ENCODE measurements around the gene PRKAG1. TPM values are rescaled to one million over a fixed set of nuclear protein-coding genes. Genes with fewer than 3 reads are reported as not detected.

Gene PRKAG1
- total RNA-seq, 2 experiments from 2014 or later, result 22.8 to 45.9 TPM

GRCh38 chr12:49019443-49020324 is 1.1 kb upstream of the PRKAG1 start:
- Histone ChIP-seq H3K4me1 (ENCODE audit: insufficient read depth, low read length, poor library complexity, severe bottlenecking) (peaks cover 24% of the 10 kb centered on the region), H3K36me3 (ENCODE audit: insufficient read depth, low read length) (peaks cover 45% of the 10 kb centered on the region), H3K9me2 (ENCODE audit: insufficient read depth, low read length) (no peaks in the 10 kb centered on the region), H3K4me3 (ENCODE audit: low read depth, low read length, poor library complexity, severe bottlenecking) (peak overlapping the region; percentile 88), H2AFZ (ENCODE audit: low read length) (no peak overlapping the region; the same call in 1 of the 2 replicates), H3K27ac (ENCODE audit: low read depth, low read length, poor library complexity, severe bottlenecking) (peak overlapping the region; percentile 90), H3K9me3 (ENCODE audit: low read length) (no peaks in the 10 kb centered on the region), H4K20me1 (ENCODE audit: insufficient read depth, low read length) (no peaks in the 10 kb centered on the region), H3K79me2 (ENCODE audit: insufficient read depth, low read depth, low read length) (peaks cover 6% of the 10 kb centered on the region; the same call in 1 of the 2 replicates), H3K4me2 (ENCODE audit: low read length) (peak overlapping the region; percentile 76)
- BruUV-seq (replicated peaks), result TSS peak; percentile 51
- DNase-seq (ENCODE audit: low spot score), result peak; percentile 72
- intact Hi-C loops (cut with micrococcal nuclease; ENCODE audit: unreplicated experiment), result loop anchor here (2.0 to 5.0 kb wide), 2 partner anchors 37 to 113 kb away; partner anchors contain the start of gene TUBA1B
- ChIA-PET POLR2A (interaction anchor here (0.6 to 1.6 kb wide), 12 partner anchors 10 to 1621 kb away, joined by 3 to 5 read pairs (median 4); partner anchors contain the start of gene SMARCD1), CTCF (ENCODE audit: unreplicated experiment) (interaction anchor here (0.5 to 1.1 kb wide), 11 partner anchors 11 to 346 kb away, joined by 3 to 16 read pairs (median 4); no protein-coding TSS in a partner anchor)
- TF ChIP-seq CTCF (conservative IDR thresholded peaks at IDR 0.05; ENCODE audit: low read length) (peak; percentile 73), EZH2phosphoT487 (IDR thresholded peaks at IDR 0.05; ENCODE audit: borderline replicate concordance, low read depth, low read length) (no peak)

- ChIA-PET POLR2A (interaction anchor here (0.6 to 1.6 kb wide), 4 partner anchors 11 to 1621 kb away, joined by 3 to 5 read pairs (median 4); no protein-coding TSS in a partner anchor), CTCF (ENCODE audit: unreplicated experiment) (no interaction called here)
- Histone ChIP-seq H3K9me2 (ENCODE audit: insufficient read depth, low read length) (no peaks in the 10 kb centered on the region), H3K9me3 (ENCODE audit: low read length) (no peaks in the 10 kb centered on the region), H3K36me3 (ENCODE audit: insufficient read depth, low read length) (peaks cover 39% of the 10 kb centered on the region), H3K79me2 (ENCODE audit: insufficient read depth, low read depth, low read length) (peaks cover 6% of the 10 kb centered on the region; the same call in 1 of the 2 replicates), H2AFZ (ENCODE audit: low read length) (peak overlapping the region; percentile 46; the same call in 1 of the 2 replicates), H4K20me1 (ENCODE audit: insufficient read depth, low read length) (no peaks in the 10 kb centered on the region), H3K27ac (ENCODE audit: low read depth, low read length, poor library complexity, severe bottlenecking) (peak overlapping the region; percentile 90), H3K4me3 (ENCODE audit: low read depth, low read length, poor library complexity, severe bottlenecking) (peak overlapping the region; percentile 88), H3K4me1 (ENCODE audit: insufficient read depth, low read length, poor library complexity, severe bottlenecking) (peaks cover 24% of the 10 kb centered on the region), H3K4me2 (ENCODE audit: low read length) (peak overlapping the region; percentile 76)
- no peak for TF ChIP-seq CTCF (conservative IDR thresholded peaks at IDR 0.05; ENCODE audit: low read length)
- intact Hi-C loops (cut with micrococcal nuclease; ENCODE audit: unreplicated experiment), result loop anchor here (2.0 to 5.0 kb wide), 2 partner anchors 38 to 113 kb away; partner anchors contain the start of gene TUBA1B
- DNase-seq (ENCODE audit: low spot score), result no peak
- TSS peak; percentile 99 for BruUV-seq (replicated peaks)
Measured at GRCh38 chr12:49019120-49019430, 499 bp upstream of the PRKAG1 start.

Measured in OCI-LY7 (cell line).